HG03159 (cell line): Measurements from ENCODE around the gene ALDOA.
"Not testable (repeated sequence)": the region's sequence is repeated elsewhere in the genome, so short reads cannot be mapped to it uniquely, and the experiment has no call there.

ENCODE experiments used
- ATAC-seq: cut with Tn5 transposase; IDR thresholded peaks from one replicate; pipeline ENCODE4 v1.9.1; 2021; ENCODE audit warnings: mild to moderate bottlenecking, moderate library complexity; ENCODE audit not compliant: unreplicated experiment

Gene ALDOA

DNA sequence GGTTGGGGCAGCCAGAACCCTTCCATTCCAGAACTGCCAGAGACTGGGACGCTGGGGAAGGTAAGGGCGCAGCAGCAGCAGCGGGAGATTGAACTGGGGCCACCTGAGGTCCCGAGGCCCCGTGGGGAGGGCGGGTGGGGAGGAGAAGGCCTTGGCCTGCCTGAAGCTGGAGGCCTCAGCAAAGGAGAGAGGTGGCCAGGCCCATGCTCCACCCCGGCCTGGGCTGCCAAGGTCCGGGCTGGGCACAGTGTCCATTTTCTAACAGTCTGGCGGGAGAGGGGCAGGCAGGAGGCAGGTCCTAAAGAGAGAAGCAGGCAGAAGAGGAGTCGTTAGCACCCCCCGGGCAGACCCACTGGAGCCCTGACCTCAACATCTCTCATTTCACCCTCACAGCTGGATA, 48.9 kb downstream of the ALDOA start:
- no peak for ATAC-seq

DNA sequence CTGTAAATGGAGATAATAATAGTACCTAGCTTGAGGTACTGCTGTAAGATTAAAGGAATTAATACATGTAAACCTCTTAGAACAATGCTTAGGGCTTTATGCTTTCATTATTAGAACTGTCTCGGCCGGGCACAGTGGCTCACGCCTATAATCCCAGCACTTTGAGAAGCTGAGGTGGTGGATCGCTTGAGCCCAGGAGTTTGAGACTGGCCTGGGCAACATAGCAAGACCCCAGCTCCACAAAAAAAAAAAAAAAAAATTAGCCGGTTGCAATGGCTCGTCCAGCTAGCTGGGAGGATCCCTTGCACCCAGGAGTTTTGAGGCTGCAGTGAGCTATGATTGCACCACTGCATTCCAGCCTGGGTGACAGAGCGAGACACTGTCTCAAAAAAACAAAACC, 49.3 kb downstream of the ALDOA start:
- ATAC-seq, result not testable (repeated sequence)

DNA sequence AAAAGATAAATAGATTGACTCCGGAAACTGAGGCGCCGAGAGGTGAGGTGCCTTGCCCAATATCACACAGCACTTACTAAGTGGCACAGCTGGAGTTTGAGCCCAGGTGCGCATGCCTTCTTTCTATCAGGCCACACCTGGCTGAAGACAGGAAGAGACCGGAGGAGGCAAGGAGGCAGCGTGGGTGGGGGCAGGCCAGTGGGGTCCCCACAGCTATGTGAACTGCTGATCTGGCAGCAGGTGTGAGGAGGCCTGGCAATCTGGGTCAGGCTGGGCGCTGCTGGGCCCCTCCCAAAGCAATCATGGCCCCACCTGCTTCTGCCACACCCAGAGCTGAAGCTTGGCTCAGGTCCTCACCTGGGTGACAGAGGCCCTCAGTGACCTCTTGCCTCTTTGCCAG, 49.7 kb downstream of the ALDOA start:
- no peak for ATAC-seq

DNA sequence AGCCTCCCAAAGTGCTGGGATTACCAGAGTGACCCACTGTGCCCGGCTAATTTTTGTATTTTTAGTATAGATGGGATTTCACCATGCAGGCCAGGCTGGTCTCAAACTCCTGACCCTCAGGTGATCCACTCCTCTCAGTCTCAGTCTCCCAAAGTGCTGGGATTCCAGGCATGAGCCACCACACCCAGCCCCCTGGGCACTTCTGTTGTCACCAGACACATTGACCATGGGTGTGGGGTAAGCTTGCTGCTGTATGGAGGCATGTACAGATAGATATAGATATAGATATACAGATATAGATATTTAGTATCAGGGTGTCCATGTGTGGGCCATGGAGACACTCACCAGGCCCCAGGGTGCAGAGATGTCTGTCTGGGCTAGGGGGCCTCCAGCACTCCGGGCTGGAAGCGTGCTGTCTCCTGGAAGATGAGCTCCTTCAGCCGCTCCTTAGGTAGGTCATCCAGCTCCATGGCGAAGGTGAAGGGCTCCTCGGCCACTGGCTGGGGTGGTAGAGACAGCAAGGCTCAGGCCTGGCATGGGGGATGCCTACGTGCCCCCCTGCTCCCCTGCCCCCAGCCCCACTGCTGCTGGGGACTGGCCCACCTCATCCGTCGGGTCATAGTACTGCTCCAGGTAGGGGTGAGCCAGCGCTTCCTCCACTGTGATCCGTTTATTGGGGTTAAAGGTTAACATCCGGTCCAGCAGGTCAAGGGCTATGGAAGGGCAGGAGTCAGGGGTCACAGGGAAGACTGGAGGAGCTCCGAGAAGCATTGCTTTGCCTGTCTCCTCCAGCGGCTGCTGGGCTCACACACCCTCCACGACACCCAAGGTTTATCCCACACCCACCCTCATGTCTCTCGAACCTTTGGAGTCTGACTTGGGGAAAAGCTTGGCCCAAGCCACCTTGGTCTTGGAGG, 51.0 kb downstream of the ALDOA start:
- no peak for ATAC-seq

DNA sequence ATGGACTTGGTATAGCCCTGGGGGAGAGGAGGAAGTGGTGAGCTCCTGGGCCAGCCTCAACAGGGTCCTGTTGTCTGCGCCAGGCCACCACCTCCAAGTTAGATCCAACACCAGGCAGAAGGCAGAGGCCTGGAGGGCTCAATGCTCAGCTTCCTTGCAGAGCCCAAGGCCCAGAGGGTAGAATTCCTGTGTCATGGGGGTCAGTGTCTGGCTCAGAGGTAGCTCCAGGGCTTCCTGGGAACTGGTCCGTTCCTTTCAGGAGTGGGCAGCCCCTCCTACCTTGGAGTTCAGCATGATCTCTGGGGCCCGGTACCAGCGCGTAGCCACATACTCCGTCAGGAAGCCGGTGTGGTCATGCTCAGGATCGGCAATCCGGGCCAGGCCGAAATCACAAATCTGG, 52.2 kb downstream of the ALDOA start:
- no peak for ATAC-seq

DNA sequence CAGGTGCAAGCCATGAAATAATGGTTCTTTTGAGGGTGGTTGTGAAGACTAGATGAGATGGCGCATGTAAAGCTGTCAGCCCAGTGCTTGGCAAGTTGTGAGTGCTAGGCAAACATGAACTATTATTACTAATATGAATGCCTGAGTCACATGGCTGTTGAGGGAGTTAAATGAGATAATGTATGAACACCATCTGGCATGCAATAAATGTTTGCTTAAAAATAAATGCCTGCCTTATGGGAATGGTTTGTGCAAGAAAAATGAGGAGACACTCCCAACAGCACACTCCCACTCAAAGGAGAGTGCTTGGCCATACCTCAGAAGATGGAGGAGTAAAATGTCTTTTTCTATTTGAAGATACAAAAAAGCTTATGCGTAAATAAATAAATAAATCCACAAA, 53.9 kb downstream of the ALDOA start:
- no peak for ATAC-seq
